CD4-positive, alpha-beta T cell treated with Interleukin-10 for 1 hour (primary cell): ENCODE measurements around the gene HSD3B2.

Experiments
- DNase-seq: peaks from one replicate; pipeline ENCODE4 v3.0.0-alpha.2; 2020

HSD3B2 gene

DNA sequence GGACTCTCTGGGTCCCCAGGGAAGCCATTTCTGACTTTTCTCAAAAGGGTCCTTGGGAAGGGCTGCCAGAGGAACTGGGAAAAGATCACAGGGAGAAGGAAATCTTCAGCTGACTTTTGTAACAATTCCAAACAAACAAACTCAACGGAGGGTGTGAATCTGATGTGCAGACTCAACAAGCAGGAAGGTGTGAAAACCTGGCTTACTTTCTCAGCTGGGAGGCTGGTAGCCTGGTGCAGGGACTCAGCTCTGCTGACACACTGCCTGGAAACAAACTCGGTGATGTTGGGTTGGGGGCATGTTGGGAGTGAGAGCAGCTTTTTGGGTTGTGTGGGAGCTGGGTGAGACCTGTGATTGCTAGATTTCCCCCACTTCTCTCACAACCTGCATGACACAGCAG, 10.2 kb upstream of the HSD3B2 start:
- no peak for DNase-seq

DNA sequence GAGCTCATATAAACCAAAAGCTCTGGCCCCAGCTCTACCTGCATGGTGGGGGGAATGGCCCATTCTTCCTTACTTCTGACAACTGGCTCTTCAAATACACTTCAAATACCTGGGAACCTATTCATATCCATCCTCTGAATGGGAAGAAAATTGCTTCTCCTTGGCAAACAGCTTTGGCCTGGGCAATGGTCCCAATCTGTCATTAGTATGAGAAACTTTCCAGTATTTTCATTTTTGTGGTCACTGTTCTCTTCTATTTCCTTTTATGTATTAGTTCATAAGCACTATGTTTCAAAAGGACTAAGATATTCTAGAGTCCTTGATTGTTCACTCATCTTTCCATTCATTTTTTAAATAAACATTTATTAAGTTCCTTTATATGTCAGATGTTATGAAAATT, 5.2 kb upstream of the HSD3B2 start:
- DNase-seq, result no peak

DNA sequence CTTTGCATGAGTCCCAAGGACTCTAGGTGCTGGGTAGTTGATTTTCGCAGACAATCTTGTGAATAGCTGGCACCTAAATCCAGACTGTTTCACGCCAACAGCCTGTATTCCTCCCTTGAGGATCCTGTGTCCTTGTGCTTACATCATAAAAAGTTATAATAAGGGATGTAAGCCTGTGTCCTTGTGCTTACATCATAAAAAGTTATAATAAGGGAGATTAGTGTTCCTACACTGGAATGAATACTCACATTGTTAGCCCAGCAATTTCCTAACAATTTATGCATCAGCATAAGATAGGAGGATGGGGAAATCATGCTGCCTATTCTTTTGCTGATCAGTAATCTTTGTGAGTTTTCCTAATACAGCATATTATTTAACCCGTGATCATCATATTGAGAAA, 4.0 kb upstream of the HSD3B2 start:
- no peak for DNase-seq

DNA sequence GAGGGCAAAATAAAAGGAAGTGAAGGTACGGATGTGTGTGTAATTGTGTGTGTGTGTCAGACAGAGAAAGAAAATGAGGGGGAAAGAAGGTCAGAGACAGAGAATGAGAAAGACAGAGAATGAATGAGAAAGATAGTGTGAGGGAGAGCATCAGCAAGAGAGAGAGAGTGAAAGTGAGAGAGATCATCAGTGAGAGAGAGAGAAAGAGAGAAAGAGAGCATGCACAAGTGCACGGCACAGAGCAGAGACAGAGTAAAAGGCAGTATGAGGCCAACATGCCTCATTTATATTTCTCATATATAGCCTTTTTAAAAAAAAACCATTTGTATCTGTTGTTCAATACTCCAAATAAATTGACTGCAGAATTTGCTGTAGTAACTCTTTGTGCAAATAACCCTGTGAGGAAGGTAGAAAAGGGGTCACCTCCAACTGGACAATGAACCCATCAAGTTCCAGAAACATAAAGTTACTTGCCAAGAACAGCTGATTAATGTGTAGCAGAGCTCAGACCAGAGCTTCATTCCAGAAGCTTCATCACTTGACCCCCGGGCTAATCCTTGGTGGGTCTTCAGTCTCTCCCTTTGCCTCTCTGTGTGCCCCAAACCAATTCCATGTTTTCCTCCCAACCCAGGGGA, 1.2 kb downstream of the HSD3B2 start:
- no peak for DNase-seq

DNA sequence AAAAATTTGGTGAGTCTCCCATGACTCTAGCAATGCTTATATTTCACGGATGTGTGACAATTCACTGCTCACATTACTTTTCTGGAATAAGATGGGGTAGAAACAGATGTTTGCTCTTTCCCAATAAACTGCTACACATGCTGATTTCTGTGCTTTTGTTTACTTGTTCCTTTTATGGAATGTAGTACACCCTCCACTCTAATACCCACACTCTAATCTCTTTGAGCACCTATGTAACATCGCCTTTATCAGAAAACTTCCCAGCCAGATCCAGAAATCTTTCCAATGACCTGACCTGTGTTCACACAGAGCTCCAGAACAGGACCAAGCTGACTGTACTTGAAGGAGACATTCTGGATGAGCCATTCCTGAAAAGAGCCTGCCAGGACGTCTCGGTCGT, 4.2 kb downstream of the HSD3B2 start:
- DNase-seq, result no peak

DNA sequence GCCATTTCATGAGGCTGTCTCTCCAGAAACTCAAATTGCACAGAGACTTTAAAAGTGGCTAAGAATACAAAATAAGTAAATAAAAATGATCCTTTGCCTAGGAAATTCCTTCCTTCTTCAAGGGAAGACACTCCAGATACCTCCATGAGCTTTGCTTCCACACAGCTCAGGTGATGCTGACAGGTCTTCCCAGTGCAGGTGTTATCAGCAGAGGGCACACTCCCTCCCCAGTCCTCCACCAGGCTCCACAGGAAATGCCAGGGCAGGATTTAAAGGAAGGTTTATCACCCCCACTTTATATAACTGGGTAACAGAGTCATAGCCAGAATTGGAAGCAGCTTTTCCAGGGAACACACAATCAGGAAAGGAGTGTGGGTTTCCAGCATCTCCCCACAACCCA, 5.7 kb downstream of the HSD3B2 start:
- DNase-seq, result no peak

DNA sequence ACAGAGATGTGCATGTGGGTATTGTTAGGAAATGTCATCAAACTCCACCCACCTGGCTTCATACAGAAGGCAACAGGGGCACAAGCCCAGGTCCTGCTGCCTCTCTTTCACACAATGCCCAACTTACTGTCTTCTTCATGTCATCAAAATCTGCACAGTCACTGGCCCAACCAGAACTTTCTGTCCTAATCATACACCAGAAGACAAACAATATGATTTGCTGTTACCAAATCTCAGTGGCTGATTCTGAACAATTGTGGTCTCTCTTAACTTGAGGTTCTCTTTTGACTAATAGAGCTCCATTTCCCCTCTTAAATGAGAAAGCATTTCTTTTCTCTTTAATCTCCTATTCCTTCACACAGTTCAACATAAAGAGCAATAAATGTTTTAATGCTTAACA, 7.7 kb downstream of the HSD3B2 start:
- no peak for DNase-seq

DNA sequence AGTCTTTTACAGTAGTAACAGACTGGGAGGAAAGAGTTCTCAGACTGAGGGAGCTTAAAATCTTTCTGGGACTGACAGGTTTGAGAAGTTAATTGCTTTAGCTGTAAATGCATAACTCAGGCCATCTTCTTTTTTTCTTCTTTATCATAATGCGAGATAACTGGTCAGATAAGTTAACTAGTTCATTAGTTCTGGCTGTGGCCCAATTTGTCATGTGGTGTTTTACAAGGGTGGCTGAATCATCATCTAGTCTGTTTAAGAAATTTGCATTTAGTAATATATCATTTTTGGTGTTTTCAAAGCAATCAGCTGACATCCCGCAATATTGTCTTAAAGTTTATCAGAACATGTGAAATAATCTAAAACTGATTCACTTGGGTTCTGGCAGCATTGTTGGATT, 14.0 kb downstream of the HSD3B2 start:
- no peak for DNase-seq

DNA sequence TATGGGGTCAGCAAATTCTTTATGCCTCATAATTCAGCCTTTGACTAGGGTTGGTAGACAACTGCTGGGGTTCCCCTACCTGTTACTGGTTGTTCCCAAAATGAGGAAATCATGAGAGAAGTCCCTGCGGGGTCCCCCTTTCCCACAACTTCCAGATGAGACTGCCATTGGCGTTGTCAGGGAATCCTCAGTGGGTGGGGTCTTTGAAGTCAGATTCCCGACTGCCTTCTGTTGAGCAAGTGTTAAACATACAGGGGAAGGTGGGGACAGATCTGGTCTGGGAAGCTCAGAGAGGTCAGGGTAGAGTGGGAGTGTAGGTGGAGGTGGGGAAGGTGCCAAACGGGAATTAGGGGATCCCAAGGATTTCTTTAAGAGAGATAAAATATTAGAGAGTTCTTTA, 14.7 kb downstream of the HSD3B2 start:
- no peak for DNase-seq

DNA sequence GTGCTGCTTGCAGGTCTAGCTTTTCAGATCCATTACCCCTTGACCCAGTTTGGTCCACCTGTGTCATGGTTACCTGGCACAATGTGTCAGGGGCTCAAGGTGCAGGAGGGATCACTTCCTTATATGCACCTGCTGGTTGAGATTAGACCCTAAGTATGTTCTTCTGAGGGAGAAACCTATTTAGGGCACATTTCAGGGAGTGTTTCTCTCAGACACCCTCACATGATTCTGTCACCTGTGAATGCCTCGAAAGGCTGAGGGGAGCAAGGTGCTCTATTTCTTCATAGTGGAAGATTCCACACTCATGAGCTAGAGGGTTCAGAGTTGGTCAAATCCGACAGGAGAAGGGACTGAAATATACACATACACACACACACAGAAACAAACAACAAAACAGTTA, 15.5 kb downstream of the HSD3B2 start:
- no peak for DNase-seq

DNA sequence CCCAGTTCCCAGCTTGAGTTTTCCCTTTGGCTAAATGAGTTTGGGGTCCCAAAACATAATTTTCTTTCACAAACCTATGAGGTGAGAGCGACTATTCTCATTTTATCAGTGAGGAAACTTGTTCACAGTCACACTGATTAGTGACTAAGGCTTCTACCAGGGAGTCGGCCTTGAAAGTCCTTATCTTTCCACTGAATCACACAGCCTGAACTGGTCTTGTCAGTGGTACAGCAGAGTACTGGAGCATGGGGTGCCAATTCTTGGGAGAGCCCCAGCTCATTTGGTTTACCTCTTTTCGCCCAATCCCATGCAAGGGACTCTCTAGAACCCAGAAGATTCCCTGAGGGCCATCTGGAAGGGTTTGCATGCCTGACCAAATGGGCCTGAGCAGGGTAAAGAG, 16.9 kb downstream of the HSD3B2 start:
- no peak for DNase-seq

DNA sequence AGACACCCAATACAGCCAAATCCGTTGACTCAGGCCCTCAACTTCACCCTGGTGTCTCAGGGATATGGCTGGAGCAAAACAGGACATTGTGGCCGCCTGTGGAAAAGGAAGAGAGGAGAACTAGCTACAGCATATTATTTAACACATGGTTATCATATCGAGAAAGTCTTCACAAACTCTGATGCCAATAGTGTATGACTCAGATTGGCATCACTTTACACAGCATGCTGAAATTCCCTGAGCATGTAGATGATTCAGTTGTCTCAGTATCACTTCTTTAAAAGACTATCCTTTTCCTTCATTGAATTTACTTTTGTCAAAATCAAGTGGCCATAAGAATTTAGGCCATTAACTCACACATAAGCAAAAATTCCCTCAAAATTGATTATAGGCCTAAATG, 20.1 kb downstream of the HSD3B2 start:
- DNase-seq, result no peak

DNA sequence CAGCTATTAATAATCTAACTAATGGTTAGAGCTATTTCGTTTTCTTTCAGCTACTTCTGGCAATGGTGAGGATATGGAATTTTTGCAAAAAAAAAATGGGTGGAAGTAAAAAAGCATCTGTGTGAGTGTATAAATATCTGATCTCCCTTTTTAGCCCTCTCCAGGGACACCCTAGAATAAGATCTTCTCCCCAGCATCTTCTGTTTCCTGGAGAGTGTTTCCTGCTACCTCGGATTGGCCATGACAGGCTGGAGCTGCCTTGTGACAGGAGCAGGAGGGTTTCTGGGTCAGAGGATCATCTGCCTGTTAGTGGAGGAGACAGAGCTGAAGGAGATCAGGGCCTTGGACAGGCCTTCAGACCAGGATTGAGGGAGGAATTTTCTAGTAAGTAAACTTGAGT, 23.8 kb downstream of the HSD3B2 start:
- DNase-seq, result no peak

DNA sequence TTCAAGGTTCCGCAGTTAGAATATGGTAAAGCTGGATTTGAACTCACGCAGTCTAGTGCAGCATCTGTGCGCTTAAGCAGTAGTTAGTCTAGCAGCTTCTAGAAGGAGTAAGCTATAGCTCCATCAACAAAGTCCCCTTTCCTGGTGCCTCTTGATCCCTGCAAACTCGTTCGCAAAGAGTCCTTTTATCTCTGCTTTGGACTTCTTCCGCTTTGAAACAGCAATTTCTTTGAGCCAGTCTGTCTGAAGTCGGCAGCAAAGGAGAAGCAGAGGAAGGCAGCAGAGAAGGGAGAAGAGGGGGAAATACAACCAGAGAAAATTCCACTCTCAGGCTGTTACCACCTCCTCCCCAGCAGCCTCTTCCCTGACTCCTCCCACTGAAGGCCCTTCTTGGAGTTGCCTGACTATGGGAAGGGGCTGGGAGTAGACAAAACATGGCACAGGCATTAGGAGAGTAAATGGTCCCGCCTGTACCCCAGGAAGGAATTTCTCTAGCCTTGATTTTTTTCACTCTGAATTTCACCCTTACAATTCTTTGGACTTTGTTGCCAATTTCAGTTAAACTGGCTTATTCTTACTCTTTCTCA, 25.9 kb downstream of the HSD3B2 start:
- DNase-seq, result no peak

DNA sequence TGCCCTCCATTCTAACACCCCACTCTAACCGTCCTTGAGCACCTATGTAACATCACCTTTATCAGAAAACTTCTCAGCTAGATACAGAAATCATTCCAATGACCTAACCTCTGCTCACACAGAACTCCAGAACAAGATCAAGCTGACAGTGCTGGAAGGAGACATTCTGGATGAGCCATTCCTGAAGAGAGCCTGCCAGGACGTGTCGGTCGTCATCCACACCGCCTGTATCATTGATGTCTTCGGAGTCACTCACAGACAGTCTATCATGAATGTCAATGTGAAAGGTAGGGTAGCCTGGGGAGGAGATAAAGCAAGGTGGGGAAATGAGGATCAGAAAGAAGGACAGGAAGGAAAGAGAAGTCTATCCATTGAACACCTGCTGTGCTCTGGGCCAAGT, 27.8 kb downstream of the HSD3B2 start:
- DNase-seq, result no peak

DNA sequence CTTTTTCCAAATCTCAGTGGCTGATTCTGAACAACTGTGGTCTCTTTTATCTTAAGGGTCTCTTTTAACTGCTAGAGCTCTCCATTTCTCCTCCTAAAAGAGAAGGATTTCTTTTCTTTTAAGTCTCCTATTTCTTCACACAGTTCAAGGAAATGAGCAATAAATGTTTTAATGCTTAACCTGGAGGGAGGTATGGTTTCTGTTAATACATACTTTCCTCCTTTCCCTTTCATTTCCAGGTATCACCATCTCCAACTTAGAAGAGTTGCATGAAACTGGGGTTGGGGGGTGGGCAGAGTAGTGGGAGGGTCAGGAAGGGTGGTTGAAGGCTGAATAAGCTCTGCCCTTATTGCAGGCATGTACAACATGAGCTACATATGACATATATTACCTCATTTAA, 31.4 kb downstream of the HSD3B2 start:
- no peak for DNase-seq

DNA sequence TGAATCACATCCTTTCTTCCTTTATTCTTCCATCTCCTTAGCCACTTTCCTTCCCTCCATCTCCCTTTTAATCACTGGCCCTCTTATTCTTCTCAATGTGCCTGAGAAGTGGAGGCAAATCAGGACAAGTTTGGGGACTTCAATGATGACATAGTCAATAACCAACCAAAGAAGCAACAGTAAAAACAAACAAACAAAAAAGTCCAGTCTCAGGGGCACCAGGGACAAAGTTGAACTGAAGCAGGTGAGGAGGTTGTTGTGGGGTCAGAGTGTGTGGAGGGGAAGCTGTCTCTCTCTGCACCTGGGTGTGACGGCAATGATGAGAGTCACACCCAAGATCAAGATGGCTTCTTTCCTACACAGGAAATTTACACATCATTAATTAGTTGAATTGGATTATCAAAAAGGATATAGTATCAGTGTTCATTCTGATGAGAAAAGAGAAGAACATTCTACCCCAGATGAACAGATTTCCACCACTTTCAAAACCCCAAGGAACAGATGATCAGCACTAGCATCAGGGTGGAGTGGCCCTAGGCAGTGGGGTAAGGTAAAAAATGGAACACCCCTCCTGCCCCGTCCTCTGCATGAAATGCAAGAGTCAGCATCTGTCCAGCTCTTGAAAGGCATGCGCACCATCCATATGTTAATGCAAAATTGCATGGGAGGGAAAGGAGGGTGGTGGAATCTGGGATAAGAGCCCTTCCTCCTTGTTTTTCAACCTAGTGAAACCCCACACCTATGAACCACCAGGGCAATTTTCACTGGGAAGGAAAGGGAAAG, 32.6 kb downstream of the HSD3B2 start:
- DNase-seq, result no peak

DNA sequence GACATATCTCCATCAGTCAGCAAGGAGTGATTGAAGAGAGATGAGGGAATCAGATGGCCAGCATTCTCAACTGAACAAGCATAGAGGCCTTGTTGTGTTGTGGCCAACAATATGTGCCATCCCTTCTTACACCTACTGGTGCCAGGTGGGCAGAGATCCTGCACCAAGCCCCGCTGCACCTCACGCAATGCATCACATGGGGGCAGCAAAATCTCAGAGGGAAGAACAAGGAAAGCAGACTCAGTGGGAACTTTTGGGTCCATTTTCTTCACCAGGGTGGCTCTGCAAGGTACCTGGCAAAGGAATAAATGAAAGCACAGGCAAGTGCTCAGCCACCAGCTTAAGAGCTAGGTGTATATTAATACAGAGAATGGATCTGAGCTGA, 33.2 kb downstream of the HSD3B2 start:
- DNase-seq, result no peak

DNA sequence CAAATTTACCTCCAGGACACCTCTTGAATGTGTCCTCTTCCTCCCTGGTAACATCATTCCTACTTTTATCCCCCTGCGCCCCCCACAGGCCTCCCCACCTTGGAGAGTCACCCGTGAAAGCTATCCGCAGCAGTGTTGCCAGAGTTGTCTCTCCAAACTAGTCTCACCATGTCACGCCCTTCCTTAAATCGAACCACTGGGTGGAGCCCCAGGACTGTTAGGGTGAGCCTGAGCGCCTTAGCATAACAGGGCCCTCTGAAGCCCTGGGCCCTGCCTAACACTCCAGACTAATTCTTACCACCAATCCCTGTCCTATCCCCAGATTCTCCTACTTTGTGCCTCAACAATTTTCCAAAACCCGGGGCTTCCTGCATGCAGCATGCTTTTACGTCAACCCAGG, 35.0 kb downstream of the HSD3B2 start:
- DNase-seq, result no peak

DNA sequence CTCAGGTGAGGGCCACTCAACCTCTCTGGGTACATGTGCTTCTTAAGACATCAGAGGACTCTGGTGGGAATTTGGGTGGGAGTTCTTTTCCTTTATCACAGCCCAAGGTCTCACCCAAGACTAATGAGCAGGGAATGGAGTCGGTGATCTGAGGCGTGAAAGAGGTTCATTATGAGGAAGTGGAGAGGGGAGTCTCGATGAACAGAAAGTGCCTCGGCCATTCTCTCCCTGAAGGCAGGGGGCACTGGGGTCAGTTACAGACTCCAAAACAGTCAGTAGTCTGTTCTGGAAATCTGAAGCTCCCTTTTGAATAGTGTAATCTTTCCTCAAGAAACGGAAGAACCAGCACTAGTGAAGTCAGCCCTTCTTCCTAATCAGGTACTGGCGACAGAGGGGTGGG, 36.2 kb downstream of the HSD3B2 start:
- no peak for DNase-seq

DNA sequence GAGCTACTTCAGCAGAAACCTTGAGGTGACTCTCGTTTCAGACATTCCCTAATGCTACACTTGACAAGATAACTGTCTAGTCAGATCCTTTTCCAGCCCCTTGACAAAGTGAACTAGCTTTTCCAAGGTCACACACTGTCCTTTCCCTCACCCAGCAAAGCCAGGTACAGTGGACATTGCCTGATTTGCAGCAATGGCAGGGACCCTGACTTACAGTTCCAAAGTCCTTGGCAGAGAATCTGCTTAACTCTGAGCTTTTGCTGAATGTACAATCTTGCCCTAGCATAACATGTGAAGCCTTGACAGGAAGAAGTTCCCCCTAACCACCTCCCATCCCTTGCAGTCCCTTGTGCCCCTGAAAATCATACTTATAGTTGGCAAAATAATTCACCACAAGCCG, 37.1 kb downstream of the HSD3B2 start:
- DNase-seq, result no peak

DNA sequence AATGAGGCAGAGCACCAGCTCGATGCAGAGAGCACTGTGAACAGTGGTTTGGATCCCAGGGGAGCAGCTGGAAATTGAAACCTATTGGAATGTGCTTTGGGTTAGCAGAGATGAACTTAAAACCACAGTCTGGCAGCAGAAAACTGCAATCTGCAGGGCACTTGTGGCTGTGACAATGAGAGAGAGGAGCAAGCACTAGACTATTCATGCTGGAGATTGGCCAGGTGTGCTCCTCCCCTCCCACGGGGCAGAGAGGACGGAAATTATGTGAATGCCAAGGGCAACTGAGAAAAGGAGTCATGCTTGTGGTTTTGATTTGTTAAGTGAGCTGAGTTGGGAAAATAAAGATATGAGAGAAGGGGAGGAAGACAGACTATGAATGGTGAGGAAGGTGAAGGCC, 38.1 kb downstream of the HSD3B2 start:
- DNase-seq, result no peak

DNA sequence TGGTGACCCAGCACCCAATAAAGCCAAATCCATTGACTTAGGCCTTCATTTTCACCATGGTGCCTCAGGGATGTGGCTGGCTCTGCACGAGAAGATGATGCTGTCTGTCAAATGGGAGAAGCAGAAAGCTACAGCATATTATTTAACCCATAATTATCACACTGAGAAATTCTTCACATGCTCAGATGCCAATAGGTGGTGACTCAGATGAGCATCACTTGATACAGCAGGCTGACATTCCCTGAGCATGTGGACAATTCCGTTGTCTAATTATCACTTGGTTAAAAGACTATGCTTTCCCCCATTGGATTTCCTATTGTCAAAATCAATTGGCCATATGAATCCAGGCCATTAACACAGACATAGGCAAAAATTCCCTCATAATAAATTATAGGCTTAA, 48.0 kb downstream of the HSD3B2 start:
- DNase-seq, result no peak

DNA sequence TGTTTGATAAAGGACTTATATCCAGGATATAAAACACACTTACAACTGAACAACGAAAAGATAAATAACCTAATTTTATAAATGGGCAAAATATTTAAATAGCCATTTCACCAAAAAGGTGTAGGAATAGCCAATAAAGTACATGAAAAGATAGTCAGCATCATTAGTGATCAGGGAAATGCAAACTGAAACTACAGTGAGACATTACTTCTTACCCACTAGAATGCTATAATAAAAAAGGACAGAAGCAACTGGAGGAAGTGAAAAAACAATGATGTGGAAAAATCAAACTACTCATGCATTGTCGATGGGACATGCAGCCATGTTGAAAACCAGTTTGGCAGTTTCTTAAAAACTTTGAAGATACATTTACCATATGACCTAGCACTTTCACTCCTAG, 48.6 kb downstream of the HSD3B2 start:
- DNase-seq, result no peak

DNA sequence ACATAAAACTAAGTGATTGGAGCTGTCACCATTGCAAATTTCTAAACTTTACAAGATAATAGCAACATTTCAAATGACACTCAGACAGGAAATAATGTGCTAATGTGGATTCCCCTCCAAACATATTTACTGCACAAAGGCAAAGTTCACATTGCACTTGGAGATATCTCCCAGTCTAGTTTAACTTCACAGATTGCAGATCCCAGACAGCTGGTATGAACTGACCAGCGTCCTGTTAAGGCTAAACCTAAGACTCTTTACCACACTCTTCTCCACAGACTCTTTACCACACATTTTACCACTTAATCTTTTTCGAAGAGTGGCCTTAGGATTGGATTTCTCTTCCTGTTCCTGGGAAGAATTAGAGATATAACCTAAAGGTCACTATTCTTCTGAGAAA, 51.5 kb downstream of the HSD3B2 start:
- DNase-seq, result no peak
